ENCODE results near the gene SCGB1C1.

SCGB1C1 gene

GRCh38 chr11:205221-206001 lies 12.5 kb downstream of the SCGB1C1 start:
- DNase-seq (ENCODE audit: low spot score) = no peak

GRCh38 chr11:206002-206384 lies 13.1 kb downstream of the SCGB1C1 start:
- no peak for DNase-seq (ENCODE audit: low spot score)

GRCh38 chr11:206526-207207 lies 13.8 kb downstream of the SCGB1C1 start:
- no peak for DNase-seq (ENCODE audit: low spot score)

GRCh38 chr11:207208-207862 lies 14.5 kb downstream of the SCGB1C1 start, which contains the start of the genes BET1L and RIC8A:
TSS of gene BET1L (minus strand) at chr11:207399. CDS start at chr11:207321, 78 bp downstream.
TSS of gene RIC8A (plus strand) at chr11:207708. CDS start at chr11:208855, 1,147 bp downstream.
- peak; percentile 94 for DNase-seq (ENCODE audit: low spot score)

- no peak for DNase-seq (ENCODE audit: low spot score)
These were observed 14.9 kb downstream of the SCGB1C1 start for GRCh38 chr11:207863-208180.

- peak; percentile 79 for DNase-seq (ENCODE audit: low spot score)
These were observed 15.5 kb downstream of the SCGB1C1 start for GRCh38 chr11:208181-208916.

- no peak for DNase-seq (ENCODE audit: low spot score)
These were observed 16.0 kb downstream of the SCGB1C1 start for GRCh38 chr11:208917-209260.

GRCh38 chr11:209275-210121 lies 16.6 kb downstream of the SCGB1C1 start:
- no peak for DNase-seq (ENCODE audit: low spot score)

GRCh38 chr11:210122-210802 lies 17.4 kb downstream of the SCGB1C1 start:
- DNase-seq (ENCODE audit: low spot score) = no peak

GRCh38 chr11:210803-211180 lies 17.9 kb downstream of the SCGB1C1 start:
- DNase-seq (ENCODE audit: low spot score) = no peak

- DNase-seq (ENCODE audit: low spot score) = no peak
These were observed 18.4 kb downstream of the SCGB1C1 start for GRCh38 chr11:211295-211694.

- no peak for DNase-seq (ENCODE audit: low spot score)
These were observed 18.9 kb downstream of the SCGB1C1 start for GRCh38 chr11:211741-212140.

GRCh38 chr11:212150-213100 lies 19.5 kb downstream of the SCGB1C1 start:
- DNase-seq (ENCODE audit: low spot score) = no peak

GRCh38 chr11:213111-213510 lies 20.2 kb downstream of the SCGB1C1 start:
- no peak for DNase-seq (ENCODE audit: low spot score)

- DNase-seq (ENCODE audit: low spot score) = no peak
These were observed 21.2 kb downstream of the SCGB1C1 start for GRCh38 chr11:214083-214482.

- DNase-seq (ENCODE audit: low spot score) = no peak
These were observed 22.7 kb downstream of the SCGB1C1 start for GRCh38 chr11:215581-216037.

- no peak for DNase-seq (ENCODE audit: low spot score)
These were observed 23.4 kb downstream of the SCGB1C1 start for GRCh38 chr11:216081-216974.

- DNase-seq (ENCODE audit: low spot score) = no peak
These were observed 24.8 kb downstream of the SCGB1C1 start for GRCh38 chr11:217704-218103.
